Uterus (tissue), 4 donors: ENCODE results near the gene RENBP. TPM values are rescaled to one million over a fixed set of nuclear protein-coding genes. Genes with fewer than 3 reads are reported as not detected.
A peak's percentile ranks its signal among the peaks of the same experiment; 100 is the strongest.

ENCODE experiments used
- DNase-seq, 2 donors: peaks; one replicate each; pipeline ENCODE4 v3.0.0-alpha.2; 2019 to 2020
- H3K27ac ChIP-seq, 2 donors: fragments of 200-600 bp; sonication (generic); 1 replicate in 1 of 2; 2 replicates in 1 of 2; pipeline ENCODE4 v1.5.1; 2016 to 2018
- H3K27me3 ChIP-seq, 2 donors: fragments of 200-600 bp; sonication (generic); one replicate each; pipeline ENCODE4 v1.5.1; 2018 to 2019; ENCODE audit warnings: control low read depth in 1 of 2
- H3K36me3 ChIP-seq, 2 donors: fragments of 200-600 bp; sonication (generic); one replicate each; pipeline ENCODE4 v1.5.1; 2019; ENCODE audit warnings: control low read depth in 1 of 2
- H3K4me1 ChIP-seq, 2 donors: fragments of 200-600 bp; sonication (generic); one replicate each; pipeline ENCODE4 v1.5.1; 2018 to 2019; ENCODE audit warnings: control low read depth in 1 of 2
- H3K4me3 ChIP-seq, 2 donors: fragments of 200-600 bp; sonication (generic); 1 replicate in 1 of 2; 2 replicates in 1 of 2; pipeline ENCODE4 v1.5.1; 2018 to 2019; ENCODE audit warnings: mild to moderate bottlenecking in 1 of 2
- H3K9me3 ChIP-seq, 2 donors: fragments of 200-600 bp; sonication (generic); one replicate each; pipeline ENCODE4 v1.5.1; 2019; ENCODE audit warnings: control low read depth in 1 of 2
- POLR2A ChIP-seq, 2 donors: fragments of 450-650 bp; IDR thresholded peaks; one replicate each; pipeline ENCODE4 v1.6.1; 2016; ENCODE audit warnings: antibody characterized with exemption in 2 of 2, mild to moderate bottlenecking in 1 of 2, moderate library complexity in 1 of 2
- intact Hi-C: fragments of 100-400 bp; cut with DNase I; formaldehyde crosslinking; loops from one replicate; pipeline ENCODE4 v1.15.1; 2023; ENCODE audit warnings: low total_unique reads
- total RNA-seq, 4 donors: library from RNA; depleted of rRNA in 3 of 4; stranded (reverse); fragments of >200 nt in 3 of 4; gene quantifications; one replicate each; pipeline versions ENCODE4 v1.1.0 to v1.2.4, GENCODE V29; 2014 to 2023
- TF ChIP-seq, protein P1 (sequence below), 4 experiments: fragments of 200-600 bp in 2 of 4; fragments of 450-650 bp in 2 of 4; sonication (generic) in 2 of 4; IDR thresholded peaks; one replicate each; pipeline ENCODE4 v1.5.1; 2016 to 2019; ENCODE audit warnings: antibody characterized with exemption in 4 of 4, mild to moderate bottlenecking in 2 of 4, moderate library complexity in 1 of 4
- donor health status: DM: yes; HTN: yes; CAD: no.

Gene RENBP
- total RNA-seq, 4 donors from 2014 or later, result 0.77 to 5.9 (median 2.6) TPM

GRCh38 chrX:153970357-153971123 lies 26.1 kb upstream of the RENBP start:
- TF ChIP-seq, protein P1, sequence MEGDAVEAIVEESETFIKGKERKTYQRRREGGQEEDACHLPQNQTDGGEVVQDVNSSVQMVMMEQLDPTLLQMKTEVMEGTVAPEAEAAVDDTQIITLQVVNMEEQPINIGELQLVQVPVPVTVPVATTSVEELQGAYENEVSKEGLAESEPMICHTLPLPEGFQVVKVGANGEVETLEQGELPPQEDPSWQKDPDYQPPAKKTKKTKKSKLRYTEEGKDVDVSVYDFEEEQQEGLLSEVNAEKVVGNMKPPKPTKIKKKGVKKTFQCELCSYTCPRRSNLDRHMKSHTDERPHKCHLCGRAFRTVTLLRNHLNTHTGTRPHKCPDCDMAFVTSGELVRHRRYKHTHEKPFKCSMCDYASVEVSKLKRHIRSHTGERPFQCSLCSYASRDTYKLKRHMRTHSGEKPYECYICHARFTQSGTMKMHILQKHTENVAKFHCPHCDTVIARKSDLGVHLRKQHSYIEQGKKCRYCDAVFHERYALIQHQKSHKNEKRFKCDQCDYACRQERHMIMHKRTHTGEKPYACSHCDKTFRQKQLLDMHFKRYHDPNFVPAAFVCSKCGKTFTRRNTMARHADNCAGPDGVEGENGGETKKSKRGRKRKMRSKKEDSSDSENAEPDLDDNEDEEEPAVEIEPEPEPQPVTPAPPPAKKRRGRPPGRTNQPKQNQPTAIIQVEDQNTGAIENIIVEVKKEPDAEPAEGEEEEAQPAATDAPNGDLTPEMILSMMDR (IDR thresholded peaks at IDR 0.05), result no peak
- no peak for TF ChIP-seq POLR2A (IDR thresholded peaks at IDR 0.05)
- Histone ChIP-seq H3K4me3 (peak overlapping the region; percentile 52 to 96), H3K4me1 (peaks cover 0 to 5% of the 10 kb centered on the region in 2 donors), H3K27ac (peak overlapping the region; percentile 99), H3K27me3 (no peaks in the 10 kb centered on the region), H3K9me3 (no peaks in the 10 kb centered on the region), H3K36me3 (no peaks in the 10 kb centered on the region)
- intact Hi-C loops, result no loop called here
- DNase-seq, result peak; percentile 56 to 71

DNA sequence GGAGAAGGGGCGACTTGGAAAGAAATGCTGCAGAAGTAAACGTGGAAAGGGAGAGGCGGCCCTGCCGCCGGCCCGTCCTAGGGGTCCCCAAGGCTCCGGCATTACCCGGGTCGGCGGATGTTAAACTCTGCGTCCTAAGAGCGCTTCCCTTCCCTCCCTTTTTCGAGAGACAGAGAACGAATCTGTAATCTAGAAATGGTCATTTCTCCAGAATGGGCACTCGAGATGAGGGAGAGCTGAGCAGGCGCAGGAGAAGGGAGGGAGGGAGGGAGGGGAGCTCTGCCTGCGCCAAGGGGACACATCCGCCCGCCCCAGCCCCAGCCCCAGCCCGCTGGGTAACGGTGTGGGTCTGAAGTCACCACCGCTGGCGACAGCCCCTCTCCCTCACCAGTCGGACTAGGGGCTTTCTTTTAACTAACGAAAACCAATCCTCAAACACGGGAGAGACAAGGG lies 25.5 kb upstream of the RENBP start:
- H3K27ac ChIP-seq, result peak overlapping the region; percentile 99
- no peaks in the 10 kb centered on the region for H3K9me3 ChIP-seq
- peak overlapping the region; percentile 52 to 96 for H3K4me3 ChIP-seq
- TF ChIP-seq POLR2A (IDR thresholded peaks at IDR 0.05), result no peak
- TF ChIP-seq, protein P1 (IDR thresholded peaks at IDR 0.05), result no peak
- peaks cover 0 to 5% of the 10 kb centered on the region in 2 donors for H3K4me1 ChIP-seq
- no peaks in the 10 kb centered on the region for H3K36me3 ChIP-seq
- intact Hi-C loops, result no loop called here
- H3K27me3 ChIP-seq, result no peaks in the 10 kb centered on the region
- peak in 1 of 2 donors; percentile 46 for DNase-seq

DNA sequence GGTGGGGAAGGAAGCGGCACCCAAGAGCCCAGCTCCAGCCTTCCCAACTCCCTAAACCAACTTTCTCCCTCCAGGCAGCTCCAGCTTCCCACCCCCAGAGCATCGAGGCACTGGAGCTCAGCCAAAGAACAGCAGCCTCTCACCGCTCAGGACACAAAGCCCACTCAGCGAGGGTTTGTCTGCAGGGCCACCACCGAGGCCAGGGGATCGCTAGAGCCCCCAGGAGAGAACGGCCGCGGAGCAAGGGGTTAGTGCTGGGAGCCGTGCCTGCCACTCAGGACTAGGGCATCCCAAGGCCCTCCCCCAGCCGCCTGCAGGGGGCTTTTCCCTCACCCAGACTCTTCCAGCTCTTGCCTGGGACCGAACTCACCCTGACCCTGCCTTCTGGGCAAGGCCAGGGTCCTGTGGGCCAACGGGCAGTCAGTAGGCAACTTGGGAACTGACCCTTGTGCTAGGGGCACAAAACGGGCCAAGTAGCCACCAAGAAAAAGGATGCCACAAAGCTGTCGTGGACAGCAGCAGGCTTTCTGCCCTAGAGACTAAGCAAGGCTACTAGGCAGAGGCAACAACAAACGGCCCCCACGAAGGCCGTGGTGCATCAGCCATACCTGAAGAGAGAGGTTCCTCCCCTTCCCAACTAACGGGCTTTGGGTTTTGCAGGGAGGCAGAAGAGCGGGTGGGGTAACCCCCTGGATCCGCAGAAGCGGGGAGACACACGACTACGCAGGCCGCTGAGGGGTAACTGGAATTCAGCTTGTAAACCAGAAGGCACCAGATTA lies 24.9 kb upstream of the RENBP start:
- H3K36me3 ChIP-seq, result no peaks in the 10 kb centered on the region
- H3K4me1 ChIP-seq, result peaks cover 0 to 5% of the 10 kb centered on the region in 2 donors
- TF ChIP-seq POLR2A (IDR thresholded peaks at IDR 0.05), result no peak
- TF ChIP-seq, protein P1 (IDR thresholded peaks at IDR 0.05), result no peak
- no peaks in the 10 kb centered on the region for H3K9me3 ChIP-seq
- no peak for DNase-seq
- no peaks in the 10 kb centered on the region for H3K27me3 ChIP-seq
- H3K4me3 ChIP-seq, result peak overlapping the region; percentile 52 to 96
- peak overlapping the region; percentile 99 for H3K27ac ChIP-seq
- intact Hi-C loops, result no loop called here

DNA sequence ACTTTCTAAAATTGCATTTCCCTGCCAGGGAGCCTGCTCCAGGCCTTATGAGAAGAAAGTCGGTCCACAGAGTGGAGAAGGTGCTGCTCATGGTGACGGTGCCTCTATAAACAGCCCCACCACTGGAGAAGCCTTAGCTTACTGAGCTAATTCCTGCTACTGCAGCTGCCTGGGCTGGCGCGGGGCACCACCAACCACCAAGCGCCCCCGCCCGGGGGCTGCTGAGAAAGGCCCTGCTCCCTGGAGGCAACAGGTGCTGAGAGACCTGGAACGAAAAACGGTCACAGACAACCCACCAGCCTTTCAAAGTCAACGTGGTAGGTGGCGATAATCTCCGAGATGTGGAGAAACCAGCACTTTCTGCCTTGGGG lies 24.3 kb upstream of the RENBP start:
- no peaks in the 10 kb centered on the region for H3K36me3 ChIP-seq
- DNase-seq, result no peak
- no peaks in the 10 kb centered on the region for H3K9me3 ChIP-seq
- no peaks in the 10 kb centered on the region for H3K27me3 ChIP-seq
- peak overlapping the region in 1 of 2 donors; percentile 52 for H3K4me3 ChIP-seq
- peak overlapping the region; percentile 99 for H3K27ac ChIP-seq
- H3K4me1 ChIP-seq, result peaks cover 0 to 4% of the 10 kb centered on the region in 2 donors
- TF ChIP-seq, protein P1 (IDR thresholded peaks at IDR 0.05), result no peak
- TF ChIP-seq POLR2A (IDR thresholded peaks at IDR 0.05), result no peak
- intact Hi-C loops, result no loop called here

DNA sequence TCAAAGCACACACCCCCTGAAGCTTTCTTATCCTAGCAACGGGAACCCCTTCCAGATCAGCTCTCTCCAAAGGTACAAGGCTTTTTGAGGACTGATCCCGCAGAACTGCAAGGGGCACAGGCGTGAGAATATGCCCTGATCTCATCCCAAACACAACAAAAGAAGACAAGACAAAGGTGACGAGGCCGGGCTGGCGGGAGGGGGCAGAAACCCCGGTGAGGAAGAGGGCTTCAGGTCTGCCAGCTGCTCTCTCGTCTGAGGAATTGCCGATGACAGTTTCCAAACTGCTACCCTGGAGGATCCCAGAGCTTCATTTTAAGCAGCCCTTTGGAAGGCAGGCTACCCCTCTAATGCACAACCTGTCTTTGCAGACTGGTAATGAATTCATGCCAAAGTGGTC lies 23.8 kb upstream of the RENBP start:
- H3K27me3 ChIP-seq, result no peaks in the 10 kb centered on the region
- TF ChIP-seq, protein P1 (IDR thresholded peaks at IDR 0.05), result no peak
- no peak for TF ChIP-seq POLR2A (IDR thresholded peaks at IDR 0.05)
- no peaks in the 10 kb centered on the region for H3K4me1 ChIP-seq
- no peaks in the 10 kb centered on the region for H3K9me3 ChIP-seq
- DNase-seq, result no peak
- no peak overlapping the region for H3K4me3 ChIP-seq
- H3K27ac ChIP-seq, result peak overlapping the region; percentile 99
- H3K36me3 ChIP-seq, result no peaks in the 10 kb centered on the region
- intact Hi-C loops, result no loop called here
